Mucosa of descending colon (tissue), 3 donors: ENCODE measurements around the gene TSPAN18. TPM values are rescaled to one million over a fixed set of nuclear protein-coding genes. Genes with fewer than 3 reads are reported as not detected.
A peak's percentile ranks its signal among the peaks of the same experiment; 100 is the strongest.

Source experiments
- ATAC-seq: fragments of 200-7000 bp; cut with Tn5 transposase; one replicate; pipeline ENCODE4 v1.9.1; 2020; ENCODE audit warnings: mild to moderate bottlenecking, moderate library complexity
- DNase-seq, 3 donors: peaks; one replicate each; pipeline ENCODE4 v3.0.0-alpha.2; 2020
- H3K36me3 ChIP-seq: fragments of 200-600 bp; one replicate; pipeline ENCODE4 v1.8.0; 2021; ENCODE audit warnings: low read depth, mild to moderate bottlenecking
- H3K4me1 ChIP-seq: fragments of 200-600 bp; one replicate; pipeline ENCODE4 v1.8.0; 2021; ENCODE audit warnings: low read depth, mild to moderate bottlenecking
- H3K4me3 ChIP-seq: fragments of 200-600 bp; one replicate; pipeline ENCODE4 v1.8.0; 2021; ENCODE audit warnings: mild to moderate bottlenecking
- H3K9me3 ChIP-seq: fragments of 200-600 bp; one replicate; pipeline ENCODE4 v1.8.0; 2021; ENCODE audit warnings: mild to moderate bottlenecking
- intact Hi-C, 2 donors: fragments of 100-400 bp; cut with DNase I in 1 of 2; cut with micrococcal nuclease in 1 of 2; formaldehyde crosslinking; loops; one replicate each; pipeline versions ENCODE4 v1.11.0 to v1.11.1; 2022; cut with DNase I, micrococcal nuclease
- total RNA-seq, 3 donors: library from RNA; stranded (reverse); fragmentation: NEBNext Ultra II Directional in 2 of 3; extraction: Animal tissue kit (Norgen Biotek cat#: 25700) in 2 of 3; gene quantifications; one replicate each; pipeline versions ENCODE4 v1.2.1 to v1.2.4, GENCODE V29; 2021 to 2023
- TF ChIP-seq, protein P1 (sequence below): fragments of 200-600 bp; IDR thresholded peaks from one replicate; pipeline ENCODE4 v1.8.0; 2022; ENCODE audit warnings: antibody characterized with exemption, mild to moderate bottlenecking
- donor health status: DM: no; HTN: no; CAD: no; lungs with moderate emphysema.
- donor health status: DM: no; HTN: no; CAD: no.
- donor health status: DM: no; HTN: yes; CAD: no.

Gene TSPAN18
- total RNA-seq, 3 donors from 2014 or later, result 3.6 to 63.2 (median 8.5) TPM

DNA sequence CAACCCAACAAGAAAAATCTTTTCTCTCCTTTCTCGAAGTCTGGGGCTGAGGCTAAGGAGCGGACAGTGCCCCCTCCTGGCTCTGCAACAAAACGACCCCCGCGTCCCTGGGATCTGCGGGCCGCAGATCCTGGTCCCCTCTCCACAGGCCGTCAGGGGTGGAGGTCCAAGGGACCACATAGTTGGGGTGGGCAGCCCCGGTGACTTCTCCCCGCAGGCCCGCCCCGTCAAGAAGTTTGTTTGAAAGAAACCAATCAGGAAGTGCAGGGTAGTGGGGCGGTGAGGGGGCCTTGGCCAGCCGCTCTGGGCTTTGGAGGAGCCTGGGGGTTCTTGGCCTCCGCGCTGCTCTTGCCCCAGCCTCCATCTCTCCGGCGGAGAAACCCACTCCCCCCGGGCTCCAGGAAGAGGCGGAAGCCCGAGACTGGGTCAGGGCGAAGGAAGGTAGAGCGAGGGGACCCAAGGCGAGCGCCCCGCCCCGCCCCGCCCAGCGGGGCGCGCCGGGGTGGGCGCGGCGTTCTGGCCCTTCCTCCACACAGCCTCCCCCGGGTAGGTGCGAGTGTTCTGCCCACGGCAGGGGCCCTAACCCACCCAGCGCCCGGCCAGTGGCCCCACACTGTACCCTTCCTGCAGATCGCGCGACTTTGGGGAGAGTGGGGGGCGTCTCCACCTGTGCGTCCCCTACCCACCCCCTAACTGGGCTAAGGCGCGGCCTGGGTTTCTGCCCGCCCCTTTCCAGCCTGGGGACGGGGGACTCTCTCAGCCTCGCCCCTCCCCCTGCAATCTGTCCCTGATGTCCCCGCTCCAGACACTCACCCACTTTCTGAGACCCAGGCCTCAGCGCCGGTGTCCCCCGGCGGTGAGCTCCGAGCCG is 222.6 kb downstream of the TSPAN18 start:
- TF ChIP-seq, protein P1, sequence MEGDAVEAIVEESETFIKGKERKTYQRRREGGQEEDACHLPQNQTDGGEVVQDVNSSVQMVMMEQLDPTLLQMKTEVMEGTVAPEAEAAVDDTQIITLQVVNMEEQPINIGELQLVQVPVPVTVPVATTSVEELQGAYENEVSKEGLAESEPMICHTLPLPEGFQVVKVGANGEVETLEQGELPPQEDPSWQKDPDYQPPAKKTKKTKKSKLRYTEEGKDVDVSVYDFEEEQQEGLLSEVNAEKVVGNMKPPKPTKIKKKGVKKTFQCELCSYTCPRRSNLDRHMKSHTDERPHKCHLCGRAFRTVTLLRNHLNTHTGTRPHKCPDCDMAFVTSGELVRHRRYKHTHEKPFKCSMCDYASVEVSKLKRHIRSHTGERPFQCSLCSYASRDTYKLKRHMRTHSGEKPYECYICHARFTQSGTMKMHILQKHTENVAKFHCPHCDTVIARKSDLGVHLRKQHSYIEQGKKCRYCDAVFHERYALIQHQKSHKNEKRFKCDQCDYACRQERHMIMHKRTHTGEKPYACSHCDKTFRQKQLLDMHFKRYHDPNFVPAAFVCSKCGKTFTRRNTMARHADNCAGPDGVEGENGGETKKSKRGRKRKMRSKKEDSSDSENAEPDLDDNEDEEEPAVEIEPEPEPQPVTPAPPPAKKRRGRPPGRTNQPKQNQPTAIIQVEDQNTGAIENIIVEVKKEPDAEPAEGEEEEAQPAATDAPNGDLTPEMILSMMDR, result peak; percentile 55
- Histone ChIP-seq H3K36me3 (no peaks in the 10 kb centered on the region), H3K4me3 (peak overlapping the region; percentile 57), H3K9me3 (no peaks in the 10 kb centered on the region), H3K4me1 (peaks cover 31% of the 10 kb centered on the region)
- ATAC-seq (peak; percentile 56), DNase-seq (peak; percentile 74 to 83 (median 79))
- intact Hi-C loops, result no loop called here

DNA sequence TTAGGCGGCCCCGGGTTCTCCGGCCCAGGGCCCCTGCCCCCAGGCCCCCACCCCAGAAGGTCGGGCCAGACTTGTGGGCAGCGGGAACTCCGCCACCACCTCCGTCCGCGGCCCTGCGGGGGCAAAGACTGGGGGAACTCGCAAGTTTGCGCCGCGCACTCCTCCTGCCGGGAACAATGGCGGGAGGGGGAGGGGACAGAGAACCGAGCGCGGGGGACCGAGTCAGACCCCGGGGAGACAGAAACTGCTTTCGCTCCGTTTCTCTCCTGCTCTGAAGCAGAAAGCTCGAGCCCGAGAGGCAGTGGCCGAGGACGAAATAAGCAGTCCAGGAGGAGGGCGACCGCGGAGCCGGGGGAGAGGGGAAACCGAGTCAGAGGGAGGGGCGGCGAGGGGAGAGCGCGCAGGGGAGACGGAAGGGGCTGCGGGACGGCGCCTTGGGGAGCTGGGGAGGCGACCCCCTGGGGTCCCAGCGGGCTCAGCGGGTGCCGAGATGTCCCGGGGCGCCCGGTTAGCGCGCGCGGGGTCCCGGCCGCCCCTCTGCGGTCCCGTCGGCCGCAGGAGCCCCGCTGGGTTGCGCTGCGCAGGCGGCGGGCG is 223.4 kb downstream of the TSPAN18 start:
- H3K4me1 ChIP-seq, result peaks cover 38% of the 10 kb centered on the region
- no peaks in the 10 kb centered on the region for H3K36me3 ChIP-seq
- DNase-seq (peak in 2 of 3 donors; percentile 70 to 75), ATAC-seq (peak; percentile 22)
- TF ChIP-seq, protein P1, result no peak
- intact Hi-C loops, result no loop called here
- no peaks in the 10 kb centered on the region for H3K9me3 ChIP-seq
- peak overlapping the region; percentile 57 for H3K4me3 ChIP-seq

DNA sequence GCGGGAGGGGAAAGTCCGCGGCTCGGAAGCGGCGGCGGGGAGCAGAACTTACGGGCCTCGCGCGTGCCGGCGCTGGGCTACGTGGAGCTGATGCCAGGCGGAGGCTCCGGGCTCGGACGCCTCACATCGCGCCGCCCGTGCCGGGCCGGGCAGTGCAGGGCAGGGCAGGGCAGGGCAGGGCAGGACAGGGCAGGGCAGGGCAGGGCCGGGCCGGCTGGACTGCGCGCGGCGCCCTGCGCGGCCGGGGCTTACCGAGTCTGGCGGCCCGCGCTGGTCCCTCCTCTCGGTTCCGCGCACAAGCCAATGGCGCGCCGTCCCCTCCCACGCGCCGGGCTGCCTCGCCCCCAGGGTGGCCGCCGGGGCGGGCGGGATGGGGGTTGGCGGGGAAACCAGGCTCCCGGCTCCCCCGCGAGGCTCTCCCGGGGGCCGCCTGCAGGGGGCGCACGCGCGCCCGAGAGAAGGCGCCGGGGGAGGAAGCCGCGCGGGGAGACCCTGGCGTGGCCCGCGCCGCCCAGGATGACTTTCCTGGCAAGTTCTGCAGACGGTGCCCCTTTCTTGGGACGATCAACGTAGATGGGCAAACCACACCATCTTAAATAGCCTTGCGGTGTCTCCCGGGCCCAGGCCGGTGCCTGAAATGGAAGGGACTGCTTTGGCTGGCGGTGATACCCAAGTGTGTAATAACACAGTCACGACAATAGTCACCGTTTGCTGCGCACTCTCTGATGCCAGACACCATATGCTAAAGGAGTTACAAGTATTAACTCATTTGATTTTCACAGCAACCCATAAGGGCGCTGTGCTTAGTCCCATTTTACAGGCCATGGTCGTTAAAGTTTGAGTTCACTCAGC is 224.1 kb downstream of the TSPAN18 start, which contains the start of gene TP53I11:
TP53I11 (minus strand) TSS at position 259 of the 852 bp plus-strand sequence. CDS start 12,548 bp downstream, outside the sequence.
- DNase-seq, result peak; percentile 85 to 94 (median 88)
- intact Hi-C loops, result no loop called here
- Histone ChIP-seq H3K36me3 (no peaks in the 10 kb centered on the region), H3K9me3 (no peaks in the 10 kb centered on the region), H3K4me3 (peak within 1 kb of the TSS; percentile 57), H3K4me1 (peaks cover 41% of the 10 kb centered on the region)
- peak; percentile 80 for ATAC-seq
- TF ChIP-seq, protein P1, result peak; percentile 66

DNA sequence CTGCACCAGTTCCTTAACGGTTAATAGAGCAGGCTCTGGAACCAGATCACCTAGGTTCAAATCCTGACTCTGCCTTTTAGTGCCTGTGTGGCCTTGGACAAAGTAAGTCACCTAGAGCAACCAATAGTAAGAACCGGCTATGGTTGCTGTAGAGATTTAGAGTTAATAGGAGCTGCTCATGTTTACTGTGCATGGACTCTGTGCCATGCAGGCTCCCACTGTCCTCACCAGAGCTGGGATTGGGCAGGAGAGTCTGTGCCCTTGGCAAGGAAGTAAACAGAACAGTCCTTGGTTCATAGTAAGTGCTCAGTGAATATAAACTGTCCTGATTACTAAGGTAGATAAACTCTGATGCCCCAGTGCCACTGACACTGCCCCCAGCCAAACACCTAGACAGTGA is 225.3 kb downstream of the TSPAN18 start:
- H3K9me3 ChIP-seq, result no peaks in the 10 kb centered on the region
- TF ChIP-seq, protein P1, result no peak
- no peaks in the 10 kb centered on the region for H3K36me3 ChIP-seq
- intact Hi-C loops, result no loop called here
- peaks cover 39% of the 10 kb centered on the region for H3K4me1 ChIP-seq
- DNase-seq, result peak in 2 of 3 donors; percentile 57 to 61
- ATAC-seq, result peak; percentile 40
- no peak overlapping the region for H3K4me3 ChIP-seq

DNA sequence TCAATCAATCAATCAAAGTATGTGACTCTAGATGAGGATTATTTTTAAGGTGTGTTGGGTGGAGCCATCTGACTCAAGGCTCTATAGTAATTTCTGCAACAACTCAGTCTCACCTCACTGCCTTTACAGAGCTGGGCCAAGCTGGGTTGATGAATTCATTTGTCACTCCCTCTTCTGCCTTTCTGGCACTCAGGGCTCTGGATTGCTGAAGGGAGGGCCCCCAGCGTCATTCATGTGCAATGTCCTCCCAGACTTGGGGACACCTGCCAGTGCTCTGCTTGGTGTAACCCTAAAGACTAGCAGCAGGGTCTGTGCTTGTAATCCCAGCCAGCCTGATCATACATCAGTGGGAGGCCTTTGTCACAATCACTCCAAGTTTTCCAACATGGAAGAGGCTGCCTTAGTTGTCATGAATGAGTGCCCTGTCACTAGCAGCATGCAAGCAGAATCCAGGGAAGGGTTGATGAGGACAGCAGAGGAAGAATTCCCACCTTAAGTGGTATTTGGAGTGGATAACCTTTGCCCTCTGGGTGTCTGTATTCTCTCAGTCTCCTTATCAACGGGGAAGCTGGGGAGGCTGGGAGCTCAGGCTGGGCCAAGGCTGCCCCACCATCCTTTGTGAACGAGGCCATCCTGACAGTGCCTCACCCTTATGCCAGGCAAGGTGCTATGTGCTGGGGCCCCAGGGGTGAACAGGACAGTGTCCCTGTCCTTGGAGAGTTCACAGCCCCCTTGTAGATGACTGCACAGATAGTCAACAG is 225.9 kb downstream of the TSPAN18 start:
- DNase-seq (no peak), ATAC-seq (no peak)
- H3K36me3 ChIP-seq, result no peaks in the 10 kb centered on the region
- H3K4me1 ChIP-seq, result peaks cover 39% of the 10 kb centered on the region
- H3K4me3 ChIP-seq, result no peak overlapping the region
- intact Hi-C loops, result no loop called here
- no peaks in the 10 kb centered on the region for H3K9me3 ChIP-seq
- TF ChIP-seq, protein P1, result no peak
